UCSD-AML1 (cell line): ENCODE data around the gene XCL2.
"Not testable (repeated sequence)": the region's sequence is repeated elsewhere in the genome, so short reads cannot be mapped to it uniquely, and the experiment has no call there.

Source experiments
- DNase-seq: peaks from one replicate; lab custom pipeline; 2025; ENCODE audit not compliant: unreplicated experiment; lab: John Stamatoyannopoulos, UW

Gene XCL2

DNA sequence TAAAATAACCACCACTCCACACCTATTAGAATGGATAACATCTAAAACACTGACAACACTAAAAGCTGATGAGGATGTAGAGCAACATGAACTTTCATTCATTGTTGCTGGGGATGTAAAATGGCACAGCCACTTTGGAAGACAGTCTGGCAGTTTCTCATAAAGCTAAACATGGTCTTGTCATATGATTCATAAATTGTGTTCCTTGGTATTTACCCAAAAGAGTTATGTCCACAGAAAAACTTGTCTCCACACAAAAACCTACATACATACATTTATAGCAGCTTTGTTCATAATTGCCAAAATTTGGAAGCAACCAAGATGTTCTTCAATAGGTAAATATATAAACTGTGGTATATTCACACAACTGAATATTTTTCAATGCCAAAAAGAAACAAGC, 16.6 kb upstream of the XCL2 start:
- no peak for DNase-seq

DNA sequence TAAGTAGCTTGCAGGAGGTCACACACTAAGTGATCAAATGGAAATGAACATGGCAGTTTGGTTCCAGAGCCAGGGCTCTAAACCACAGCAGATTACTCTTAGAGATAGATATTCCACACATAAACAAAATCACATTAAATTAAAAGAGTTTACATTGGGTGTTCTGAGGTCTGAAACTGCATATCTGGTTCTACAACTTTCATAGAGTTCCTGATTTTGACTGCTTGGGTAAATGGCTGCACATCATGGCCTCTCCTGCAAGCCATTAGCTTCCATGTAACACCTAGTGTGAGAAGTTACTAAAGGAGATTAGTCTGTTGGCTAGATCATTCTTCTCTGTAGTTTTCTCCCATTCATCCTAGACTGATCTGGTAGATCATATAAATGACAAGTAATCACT, 12.8 kb upstream of the XCL2 start:
- DNase-seq, result no peak

DNA sequence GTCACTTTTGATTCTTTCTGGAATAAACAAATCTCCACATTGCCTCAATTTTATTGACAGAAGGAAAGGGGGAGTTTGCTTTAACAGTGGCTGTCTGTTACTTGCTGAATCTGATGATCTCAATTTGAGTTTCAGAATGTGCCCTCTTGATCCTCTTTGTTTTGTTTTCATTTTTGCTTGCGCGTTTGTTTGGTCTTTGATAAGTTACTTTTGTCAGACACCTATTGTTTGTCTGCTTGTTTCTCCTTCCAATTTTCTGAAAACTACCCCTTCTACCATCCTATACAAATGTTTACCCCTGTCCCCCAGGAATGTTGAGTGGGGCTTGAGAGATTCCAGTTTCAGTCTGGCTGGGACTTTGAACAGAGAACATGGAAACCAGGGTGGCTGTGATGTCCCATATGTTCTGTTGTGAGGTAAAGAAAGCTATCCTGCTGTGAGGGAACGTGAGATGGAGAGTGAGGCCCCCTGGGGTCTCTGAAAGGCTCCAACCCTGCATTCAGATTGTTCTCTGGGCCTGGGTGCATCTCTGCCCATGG, 11.8 kb upstream of the XCL2 start:
- DNase-seq, result no peak

DNA sequence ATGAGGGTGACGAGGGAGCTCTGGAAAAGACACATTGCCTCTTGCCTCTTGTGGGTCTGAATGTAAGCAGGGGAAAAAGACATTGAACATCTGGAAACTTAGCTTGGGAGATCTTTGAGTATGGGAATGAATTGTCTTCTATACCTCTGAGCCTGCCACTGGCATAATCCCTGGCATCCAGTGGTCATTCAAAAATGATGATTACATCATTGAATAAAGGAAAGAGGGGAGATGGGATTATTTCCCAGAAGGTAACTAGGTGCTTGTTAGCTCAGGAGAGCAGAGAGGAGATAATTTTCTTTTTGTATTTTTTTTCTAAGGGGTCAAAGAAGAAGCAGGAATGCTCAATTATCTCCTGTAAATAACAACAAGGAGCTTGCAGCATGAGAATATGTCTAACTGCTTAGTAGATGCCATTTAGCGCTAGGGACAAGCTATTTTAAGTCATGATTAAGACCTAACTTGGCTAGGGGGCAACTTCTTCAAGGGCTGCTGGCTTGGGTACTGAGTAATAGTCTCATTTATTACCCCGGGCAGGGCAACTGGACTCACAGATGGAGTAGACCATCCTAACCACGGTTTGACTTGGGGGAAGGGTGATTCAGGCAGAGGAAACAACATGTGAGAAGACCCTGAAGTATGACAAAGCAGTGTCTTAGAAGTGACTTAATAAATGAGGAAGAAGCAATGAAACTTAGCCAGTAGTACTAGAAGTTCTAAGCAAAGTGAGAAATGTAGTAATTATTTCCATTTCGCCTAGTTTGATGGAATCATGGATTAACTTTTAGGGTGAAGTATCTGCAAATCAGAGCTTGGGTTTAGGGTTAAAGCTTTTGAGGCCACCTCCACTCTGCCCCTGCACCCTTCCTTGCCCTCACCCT, 11.0 kb upstream of the XCL2 start:
- DNase-seq, result no peak

DNA sequence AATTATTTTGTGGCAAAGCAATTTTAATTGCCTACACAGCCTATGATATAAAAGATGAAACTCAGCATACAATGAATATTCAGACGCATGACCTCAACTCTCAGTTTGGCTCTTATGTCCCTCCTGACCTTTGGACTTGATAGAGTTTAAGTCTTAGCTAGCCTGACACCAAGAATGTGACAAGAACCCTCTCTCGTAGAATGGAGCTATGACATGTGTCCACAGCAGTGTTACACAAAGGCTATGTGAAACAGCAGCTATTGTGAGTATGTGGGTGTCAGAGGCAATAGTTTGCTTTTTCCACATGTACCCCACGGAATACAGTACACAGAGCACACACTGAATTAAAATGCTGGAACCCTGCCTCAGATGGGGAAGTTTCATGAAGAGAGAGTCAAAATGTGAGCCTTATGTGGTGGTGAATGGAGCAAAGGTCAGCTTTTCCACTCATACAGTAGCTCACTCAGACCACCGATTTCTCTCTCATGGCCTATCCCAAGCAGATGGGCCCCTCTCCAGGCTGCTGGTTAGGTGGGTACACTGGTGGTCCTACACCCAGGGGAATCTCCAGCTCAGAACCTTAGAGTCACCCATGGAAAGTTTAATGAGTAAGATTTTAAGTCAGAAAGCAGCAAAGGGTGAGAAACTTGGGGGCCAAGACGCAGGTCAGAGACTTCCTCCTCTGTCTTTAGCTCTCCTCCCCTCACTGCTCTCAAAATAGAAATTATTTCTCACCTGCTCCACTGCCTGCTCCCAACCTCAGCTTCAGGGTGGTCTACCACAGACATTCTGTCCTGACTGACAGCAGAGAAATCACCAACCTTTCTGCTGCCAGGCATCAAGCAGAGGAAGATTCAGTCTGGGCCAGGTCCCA, 10.1 kb upstream of the XCL2 start:
- DNase-seq, result no peak

DNA sequence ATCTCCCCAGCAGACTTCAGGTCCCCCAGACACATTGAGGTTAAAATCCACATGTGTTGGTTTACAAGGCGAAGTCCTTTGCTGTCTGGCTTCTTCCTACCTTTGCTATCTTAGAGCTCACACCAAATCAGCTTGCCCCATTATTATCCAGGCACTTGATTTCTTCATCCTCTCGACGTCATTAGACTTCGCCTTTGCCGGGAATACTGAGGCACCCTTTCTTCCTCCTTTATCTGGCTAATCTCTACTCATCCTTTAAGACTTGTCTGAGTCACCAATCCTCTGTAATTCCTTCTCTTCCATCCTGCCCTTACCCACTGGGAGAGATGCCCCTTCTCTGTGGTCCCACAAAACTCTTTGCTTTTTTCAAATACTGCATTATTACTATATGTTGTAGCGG, 9.2 kb upstream of the XCL2 start:
- no peak for DNase-seq

DNA sequence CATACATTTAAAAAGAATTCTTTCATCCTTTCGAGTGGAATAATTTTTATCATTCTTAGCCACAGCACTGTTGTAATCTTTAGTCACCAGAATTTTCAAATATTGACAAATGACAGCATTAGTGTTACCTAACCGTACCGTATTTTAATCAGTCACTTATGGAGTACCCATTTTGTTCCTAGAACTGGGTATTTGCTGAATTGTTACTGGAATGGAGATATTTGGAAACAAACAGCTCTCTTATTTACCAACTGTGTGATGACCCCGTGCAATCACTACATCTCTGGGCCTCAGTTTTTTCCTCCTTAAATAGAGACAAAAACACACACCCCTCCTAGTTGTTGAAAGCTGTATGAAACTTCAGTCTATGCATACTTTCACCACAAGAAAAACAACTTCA, 7.9 kb upstream of the XCL2 start:
- no peak for DNase-seq

DNA sequence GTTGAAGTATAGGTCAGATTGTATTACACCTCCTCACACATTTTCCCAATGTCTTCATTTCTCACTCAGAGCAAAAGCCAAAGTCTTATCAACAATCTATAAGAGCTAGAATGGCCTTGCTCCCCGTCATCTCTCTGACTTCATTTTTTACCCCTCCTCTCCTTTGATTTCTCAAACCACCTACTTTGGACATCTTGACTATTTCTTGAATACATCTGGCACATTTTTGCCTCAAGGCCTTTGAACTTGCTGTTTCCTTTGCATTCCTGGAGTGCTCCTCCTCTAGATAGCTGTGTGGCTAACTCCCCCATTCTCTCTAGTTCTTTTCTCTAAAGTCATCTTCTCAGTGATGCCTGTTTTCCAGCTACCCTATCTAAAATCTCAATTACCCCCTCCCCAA, 7.2 kb upstream of the XCL2 start:
- no peak for DNase-seq

DNA sequence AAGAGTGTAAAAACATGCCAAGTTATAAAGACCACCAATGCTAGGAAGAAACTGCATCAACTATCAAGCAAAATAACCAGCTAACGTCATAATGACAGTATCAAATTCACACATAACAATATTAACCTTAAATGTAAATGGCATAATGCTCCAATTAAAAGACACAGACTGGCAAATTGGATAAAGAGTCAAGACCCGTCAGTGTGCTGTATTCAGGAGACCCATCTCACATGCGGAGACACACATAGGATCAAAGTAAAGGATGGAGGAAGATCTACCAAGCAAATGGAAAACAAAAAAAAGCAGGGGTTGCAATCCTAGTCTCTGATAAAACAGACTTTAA, 2.7 kb upstream of the XCL2 start:
- not testable (repeated sequence) for DNase-seq

DNA sequence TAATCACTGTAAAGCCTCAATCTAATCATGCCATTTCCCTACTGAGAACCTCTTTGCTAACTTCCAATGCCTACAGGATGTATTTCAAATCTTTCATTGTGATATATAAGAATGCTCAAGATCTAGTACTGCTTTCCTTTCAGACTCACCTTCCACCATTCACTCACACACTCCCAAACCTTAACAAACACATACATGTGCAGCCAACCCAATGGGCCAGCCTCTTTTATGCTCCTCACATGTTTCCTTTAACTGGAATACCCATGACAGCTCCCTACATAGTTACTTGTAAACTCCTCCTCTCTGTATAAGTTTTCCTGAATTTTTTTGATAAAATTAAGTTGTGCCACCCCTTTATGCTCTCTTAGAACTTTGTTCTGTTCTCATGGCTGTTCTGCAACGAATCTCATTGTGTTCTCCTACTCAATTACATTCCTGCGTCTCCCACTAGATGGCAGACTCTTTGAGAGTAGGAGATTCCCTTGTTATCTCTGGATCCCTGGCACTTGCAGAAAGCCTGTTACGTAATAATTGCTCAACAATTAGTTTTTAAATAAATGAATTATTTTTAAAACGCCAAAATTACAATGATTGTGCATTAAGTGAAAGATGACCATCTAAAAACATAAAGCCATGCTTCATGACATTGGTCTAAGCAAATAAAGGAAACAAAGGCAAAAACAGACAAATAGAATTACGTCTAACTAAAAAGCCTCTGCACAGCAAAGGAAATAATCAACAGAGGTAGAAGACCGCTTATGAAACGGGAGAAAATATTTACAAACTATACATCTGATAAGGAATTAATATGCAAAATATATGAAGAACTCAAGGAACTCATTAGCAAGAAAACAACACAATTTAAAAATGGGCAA, 2.1 kb upstream of the XCL2 start:
- not testable (repeated sequence) for DNase-seq

DNA sequence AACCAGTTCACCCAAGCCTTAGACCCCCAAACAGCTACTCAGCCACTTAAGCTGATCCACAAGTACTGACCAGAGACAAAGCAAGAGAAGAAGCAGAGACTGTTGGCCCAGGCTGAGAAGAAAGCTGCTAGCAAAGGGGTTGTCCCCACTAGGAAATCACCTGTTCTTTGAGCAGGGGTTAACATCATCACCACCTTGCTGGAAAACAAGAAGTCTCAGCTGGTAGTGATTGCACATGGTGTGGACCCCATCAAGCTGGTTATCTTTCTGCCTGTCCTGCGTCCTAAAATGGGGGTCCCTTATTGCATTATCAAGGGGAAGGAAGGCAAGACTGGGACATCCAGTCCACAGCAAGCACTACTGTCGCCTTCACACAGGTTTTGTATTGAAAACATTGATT, 819 bp downstream of the XCL2 start:
- DNase-seq, result not testable (repeated sequence)

DNA sequence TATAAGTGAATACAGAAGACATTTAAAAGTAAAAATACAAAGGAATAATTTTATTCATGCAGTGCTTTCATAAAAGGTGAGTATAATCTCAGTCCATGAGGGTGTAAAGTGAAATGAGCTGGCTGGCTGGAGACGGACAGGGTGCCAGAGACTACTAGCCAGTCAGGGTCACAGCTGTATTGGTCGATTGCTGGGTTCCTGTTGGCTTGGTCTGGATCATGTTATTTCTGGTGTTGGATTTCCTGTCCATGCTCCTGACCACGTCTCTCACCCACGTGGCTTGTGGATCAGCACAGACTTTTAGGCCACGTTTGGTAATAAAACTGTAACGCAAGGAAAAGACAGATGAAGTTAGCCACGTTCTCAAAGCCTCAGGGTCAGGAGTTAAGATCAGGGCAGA, 3.0 kb downstream of the XCL2 start:
- not testable (repeated sequence) for DNase-seq

DNA sequence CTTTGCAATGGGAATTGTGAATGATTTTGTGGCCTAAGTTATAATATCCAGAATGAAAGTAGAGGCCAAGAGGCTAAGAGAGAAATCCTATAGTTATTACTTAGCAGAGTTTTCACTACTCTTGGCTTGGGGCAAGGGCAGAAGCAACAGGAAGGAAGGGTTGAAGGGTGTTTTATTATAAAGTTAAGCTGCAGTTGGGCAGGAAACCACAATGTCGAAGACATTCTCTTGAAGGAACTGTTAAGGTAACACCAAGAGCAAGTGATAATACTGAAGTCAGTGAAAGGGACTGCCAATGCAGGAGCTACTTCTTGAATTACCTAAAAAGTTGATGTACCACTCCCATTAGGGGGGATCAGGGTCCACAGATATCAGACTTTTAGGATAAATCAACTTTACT, 8.3 kb downstream of the XCL2 start:
- DNase-seq, result no peak

DNA sequence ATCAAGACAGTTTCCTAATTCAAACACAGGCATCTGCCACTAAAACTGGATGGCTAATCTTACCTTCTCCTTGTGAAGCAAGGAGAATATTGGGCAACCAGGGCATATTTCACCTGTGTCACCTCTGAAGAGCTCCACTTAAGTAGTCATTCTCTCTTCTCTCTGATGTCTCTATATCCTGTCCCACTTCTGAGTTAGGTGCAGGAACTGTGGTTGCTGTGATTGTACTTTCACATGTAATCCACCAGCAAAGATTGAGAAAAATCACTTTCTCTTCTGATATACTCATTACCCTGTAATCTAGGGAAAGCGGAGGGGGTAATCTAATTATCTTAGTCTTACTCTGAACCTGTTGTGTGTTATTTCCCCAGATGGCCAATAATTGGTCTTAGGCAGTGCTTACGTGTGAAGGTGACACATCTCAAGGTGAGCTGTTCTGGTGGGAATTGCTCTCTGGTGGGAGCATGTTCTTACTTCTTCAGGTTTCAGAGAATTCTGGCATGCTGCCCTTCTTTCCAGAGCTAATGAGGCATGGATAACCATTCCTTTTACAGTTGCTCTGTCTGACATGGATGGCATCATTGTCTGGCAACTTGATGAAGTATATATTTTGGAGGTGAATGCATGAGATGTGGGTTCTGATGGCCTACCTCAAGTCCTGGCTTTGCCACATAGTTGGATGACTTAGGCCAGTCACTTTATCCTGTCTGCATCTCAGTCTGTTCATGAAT, 12.0 kb downstream of the XCL2 start:
- DNase-seq, result no peak

DNA sequence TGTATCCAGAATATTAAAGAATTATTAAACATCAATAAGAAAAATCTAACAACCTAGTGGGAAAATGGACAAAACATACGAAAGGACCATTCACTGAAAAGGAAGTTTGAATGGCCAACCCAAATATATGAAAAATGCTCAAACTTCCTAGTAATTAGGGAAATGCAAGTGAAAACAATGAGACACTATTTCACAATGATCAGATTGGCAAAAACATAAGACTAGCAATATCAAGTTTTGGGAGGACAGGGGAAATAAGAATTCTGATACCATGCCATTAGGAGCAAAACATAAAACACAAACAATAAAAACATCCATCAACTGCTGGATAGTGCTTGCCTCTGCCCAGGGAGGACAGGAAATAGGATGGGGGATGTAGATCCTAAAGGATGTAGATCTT, 14.3 kb downstream of the XCL2 start:
- DNase-seq, result no peak

DNA sequence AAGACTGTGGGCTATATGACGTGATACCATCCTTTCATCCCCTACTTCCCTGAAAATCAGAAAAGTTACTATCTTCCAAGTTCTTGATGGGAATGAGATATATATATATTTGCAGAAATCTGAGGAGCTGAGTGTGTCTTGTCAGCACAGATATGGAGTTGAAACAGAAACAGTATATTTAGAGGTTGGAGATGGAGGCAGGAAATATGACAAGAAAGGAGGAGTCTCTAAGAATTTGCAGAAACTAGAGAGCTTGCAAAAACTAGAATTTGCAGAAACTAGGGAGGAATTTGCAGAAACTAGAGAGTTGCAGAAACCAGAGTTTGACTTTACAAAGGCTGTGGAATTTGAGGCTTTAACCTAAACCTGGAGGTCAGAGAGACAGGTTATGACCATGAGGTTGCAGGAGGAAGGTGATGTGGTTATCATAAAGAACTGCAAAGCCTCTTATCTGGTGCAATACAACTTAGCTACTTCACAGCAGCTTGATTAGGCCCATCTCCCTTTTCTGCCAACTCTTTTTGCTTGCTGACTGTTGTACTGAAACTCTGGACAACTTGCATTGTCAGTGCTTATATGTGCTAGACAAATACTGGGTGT, 22.3 kb downstream of the XCL2 start:
- no peak for DNase-seq

DNA sequence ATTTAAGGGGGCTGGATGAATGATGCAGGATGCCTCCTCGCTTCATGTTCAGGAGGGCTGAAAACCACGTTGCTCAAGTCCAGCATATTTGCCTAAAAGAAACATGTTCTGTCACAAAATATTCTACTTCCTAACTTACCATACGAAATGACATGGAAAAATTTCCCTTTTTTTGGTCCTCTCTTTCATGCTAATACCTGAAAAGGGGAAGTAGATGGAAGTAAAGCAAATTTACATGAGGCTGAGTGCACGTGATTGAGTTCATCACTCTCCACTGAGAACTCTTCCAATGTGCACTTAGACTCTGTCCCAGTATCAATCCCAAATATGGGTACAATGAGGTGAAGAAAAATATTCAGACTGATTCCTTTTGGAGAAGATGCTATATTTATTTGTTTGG, 23.0 kb downstream of the XCL2 start:
- no peak for DNase-seq

DNA sequence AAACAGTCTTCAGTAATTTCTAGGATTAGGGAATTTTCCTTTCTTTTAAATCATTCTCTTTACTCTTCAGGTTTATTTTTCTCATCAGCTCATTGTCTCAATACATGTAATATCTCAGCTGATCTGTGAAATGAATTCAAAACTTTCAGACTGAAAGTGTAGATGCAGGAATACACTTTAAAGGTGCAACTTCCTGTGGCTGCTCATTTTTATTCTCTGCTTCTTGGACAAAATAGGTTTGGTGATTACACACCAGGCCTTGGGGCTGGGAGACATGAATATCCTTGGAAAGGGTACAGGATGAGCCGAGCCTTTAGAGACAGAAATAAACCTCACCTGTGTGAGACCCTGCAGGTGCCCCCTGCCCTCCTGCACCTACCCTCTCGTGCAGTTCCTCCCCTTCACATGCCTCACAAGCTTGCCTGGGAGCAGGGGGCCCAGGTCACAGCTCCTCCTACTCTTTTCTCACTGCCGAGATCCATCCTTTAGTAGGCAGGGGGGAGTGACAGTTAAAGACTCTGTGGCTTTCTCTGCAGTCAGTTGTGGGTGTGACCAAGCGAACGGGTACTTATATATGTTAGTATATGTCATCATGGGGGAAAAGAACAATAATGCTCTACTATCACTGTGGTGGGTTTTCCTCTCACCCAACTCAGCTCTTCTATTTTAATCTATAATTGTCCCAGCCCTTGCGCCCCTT, 23.6 kb downstream of the XCL2 start:
- DNase-seq, result no peak

DNA sequence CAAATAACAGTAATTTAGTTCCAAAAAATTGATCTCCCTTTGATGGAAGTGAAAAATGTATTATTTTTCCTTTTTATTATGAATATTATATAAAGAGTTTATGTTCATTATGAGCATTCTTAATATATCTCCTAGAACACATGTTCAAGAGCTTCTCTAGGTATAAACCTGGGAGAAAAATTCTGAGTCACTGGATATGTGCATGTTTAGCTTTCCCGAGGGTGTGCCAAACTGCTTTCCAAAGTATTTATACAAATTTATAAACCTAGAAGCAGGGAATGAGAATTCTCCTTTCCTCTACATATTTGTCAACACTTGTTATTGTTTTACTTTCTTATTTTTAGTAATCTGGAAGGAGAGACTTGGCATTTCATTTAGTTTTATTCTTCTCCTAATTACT, 25.0 kb downstream of the XCL2 start:
- DNase-seq, result no peak
